C4-2B (cell line): ENCODE data around the gene TNFSF10.

Experiments
- ZFX ChIP-seq: fragments of 450-650 bp; IDR thresholded peaks from 2 replicates; pipeline ENCODE4 v1.6.1; 2017
- TF ChIP-seq, protein P1 (sequence below): fragments of 450-650 bp; conservative IDR thresholded peaks from 2 replicates; pipeline ENCODE4 v1.5.1; 2017; ENCODE audit warnings: mild to moderate bottlenecking

DNA sequence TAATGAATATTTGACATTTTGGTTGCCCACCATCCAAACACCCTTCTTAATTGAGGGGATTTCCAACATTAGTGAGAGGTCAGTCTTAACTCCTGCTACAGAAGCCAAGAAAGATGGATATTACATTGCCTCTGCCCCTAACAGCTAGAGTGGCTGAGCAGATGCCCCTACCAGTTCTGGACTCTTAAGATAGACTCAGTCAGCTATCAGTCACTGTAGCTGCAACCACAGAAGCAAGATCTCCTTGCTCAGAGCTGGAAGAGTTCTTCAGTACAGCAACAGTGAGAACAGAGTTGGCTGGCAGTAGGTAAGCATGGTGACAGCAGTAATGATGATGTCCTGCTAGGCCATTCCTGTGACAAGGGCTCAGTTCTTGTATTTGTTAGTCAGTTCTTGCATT lies 29.4 kb upstream of the TNFSF10 start:
- TF ChIP-seq, protein P1, sequence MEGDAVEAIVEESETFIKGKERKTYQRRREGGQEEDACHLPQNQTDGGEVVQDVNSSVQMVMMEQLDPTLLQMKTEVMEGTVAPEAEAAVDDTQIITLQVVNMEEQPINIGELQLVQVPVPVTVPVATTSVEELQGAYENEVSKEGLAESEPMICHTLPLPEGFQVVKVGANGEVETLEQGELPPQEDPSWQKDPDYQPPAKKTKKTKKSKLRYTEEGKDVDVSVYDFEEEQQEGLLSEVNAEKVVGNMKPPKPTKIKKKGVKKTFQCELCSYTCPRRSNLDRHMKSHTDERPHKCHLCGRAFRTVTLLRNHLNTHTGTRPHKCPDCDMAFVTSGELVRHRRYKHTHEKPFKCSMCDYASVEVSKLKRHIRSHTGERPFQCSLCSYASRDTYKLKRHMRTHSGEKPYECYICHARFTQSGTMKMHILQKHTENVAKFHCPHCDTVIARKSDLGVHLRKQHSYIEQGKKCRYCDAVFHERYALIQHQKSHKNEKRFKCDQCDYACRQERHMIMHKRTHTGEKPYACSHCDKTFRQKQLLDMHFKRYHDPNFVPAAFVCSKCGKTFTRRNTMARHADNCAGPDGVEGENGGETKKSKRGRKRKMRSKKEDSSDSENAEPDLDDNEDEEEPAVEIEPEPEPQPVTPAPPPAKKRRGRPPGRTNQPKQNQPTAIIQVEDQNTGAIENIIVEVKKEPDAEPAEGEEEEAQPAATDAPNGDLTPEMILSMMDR, result no peak
- TF ChIP-seq ZFX, result no peak
